OCI-LY1 (cell line): ENCODE measurements around the gene TASP1.

Experiments used
- CTCF ChIP-seq: fragments of 200-600 bp; sonication (generic), shearing (Covaris generic); IDR thresholded peaks from 2 replicates; pipeline ENCODE4 v1.5.1; 2017; ENCODE audit warnings: mild to moderate bottlenecking, antibody characterized with exemption, low read length, moderate library complexity, mixed read lengths
- EZH2 ChIP-seq: fragments of 200-600 bp; sonication (generic), shearing (Covaris generic); IDR thresholded peaks from 2 replicates; pipeline ENCODE4 v1.8.0; 2017; ENCODE audit warnings: borderline replicate concordance, mixed run types, mild to moderate bottlenecking, antibody characterized with exemption, low read length, moderate library complexity, mixed read lengths

GRCh38 chr20:13403453-13403852 lies 235.3 kb downstream of the TASP1 start:
- TF ChIP-seq CTCF (no peak), EZH2 (no peak)
